ENCODE data around the gene CTSS.
"Not testable (repeated sequence)": the region's sequence is repeated elsewhere in the genome, so short reads cannot be mapped to it uniquely, and the experiment has no call there.

CTSS gene

DNA sequence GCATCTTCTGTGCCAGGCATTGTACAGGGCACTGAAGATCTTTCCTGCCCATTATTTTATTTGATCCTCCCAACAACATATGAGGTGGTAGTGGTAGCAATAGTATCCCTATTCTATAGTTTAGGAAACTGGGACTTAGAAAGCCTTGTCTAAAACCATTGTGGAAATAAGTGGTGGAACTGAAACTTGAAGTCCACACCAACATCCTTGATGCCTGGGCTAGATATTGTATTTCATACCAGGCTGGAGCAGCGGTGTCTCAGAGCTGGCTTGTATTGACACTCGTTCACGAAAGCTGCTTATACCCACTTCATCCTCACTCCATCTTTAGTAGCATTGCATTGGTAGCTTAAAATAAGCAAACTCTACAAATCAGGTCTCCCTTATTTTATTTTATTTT lies 9.7 kb upstream of the CTSS start:
- DNase-seq (ENCODE audit: low spot score): no peak

DNA sequence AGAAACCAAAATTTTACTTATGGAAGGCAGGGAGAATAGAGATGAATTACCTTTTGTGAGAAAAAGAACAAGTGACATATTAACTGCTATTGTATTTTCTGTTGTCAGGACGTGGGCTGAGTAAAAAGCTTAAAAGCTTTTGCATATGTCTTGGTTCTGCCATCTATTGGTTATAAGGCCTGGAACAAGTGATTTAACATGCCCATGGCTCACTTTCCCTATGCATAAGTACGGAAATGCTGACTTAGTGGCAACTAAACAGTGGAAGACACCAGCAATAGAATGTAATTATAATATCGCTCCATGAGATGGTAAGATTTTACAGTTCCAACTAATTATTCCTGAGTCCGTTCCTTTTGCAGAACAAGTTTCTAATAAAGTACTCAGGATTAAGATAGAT lies 6.7 kb upstream of the CTSS start:
- DNase-seq (ENCODE audit: low spot score): no peak

DNA sequence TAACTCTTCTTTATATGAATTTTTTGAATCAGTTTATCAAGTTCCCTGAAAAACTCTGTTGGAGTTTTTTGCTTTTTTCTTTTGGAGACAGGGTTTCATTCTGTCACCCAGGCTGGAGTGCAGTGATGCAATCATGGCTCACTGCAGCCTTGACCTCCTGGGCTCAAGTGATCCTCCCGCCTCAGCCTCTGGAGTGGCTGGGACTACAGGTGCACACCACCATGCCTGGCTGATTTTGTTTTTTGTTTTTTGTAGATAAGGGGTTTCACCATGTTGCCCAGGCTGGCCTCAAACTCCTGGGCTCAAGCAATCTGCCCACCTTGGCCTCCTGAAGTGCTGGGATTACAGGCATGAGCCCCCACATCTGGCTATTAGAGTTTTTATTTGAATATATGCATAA lies 2.1 kb upstream of the CTSS start:
- not testable (repeated sequence) for DNase-seq (ENCODE audit: low spot score)

DNA sequence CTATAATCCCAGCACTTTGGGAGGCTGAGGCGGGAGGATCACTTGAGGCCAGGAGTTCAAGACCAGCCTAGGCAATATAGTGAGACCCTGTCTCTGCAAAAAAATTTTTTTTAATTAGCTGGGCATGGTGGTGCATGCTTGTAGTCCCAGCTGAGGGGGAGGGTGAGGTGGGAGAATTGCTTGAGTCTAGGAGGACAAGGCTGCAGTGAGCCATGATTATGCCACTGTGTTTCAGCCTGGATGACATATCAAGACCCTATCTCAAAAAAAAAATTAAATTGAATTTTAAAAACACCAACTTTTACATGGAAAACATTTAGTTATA lies 361 bp upstream of the CTSS start:
- not testable (repeated sequence) for DNase-seq (ENCODE audit: low spot score)

DNA sequence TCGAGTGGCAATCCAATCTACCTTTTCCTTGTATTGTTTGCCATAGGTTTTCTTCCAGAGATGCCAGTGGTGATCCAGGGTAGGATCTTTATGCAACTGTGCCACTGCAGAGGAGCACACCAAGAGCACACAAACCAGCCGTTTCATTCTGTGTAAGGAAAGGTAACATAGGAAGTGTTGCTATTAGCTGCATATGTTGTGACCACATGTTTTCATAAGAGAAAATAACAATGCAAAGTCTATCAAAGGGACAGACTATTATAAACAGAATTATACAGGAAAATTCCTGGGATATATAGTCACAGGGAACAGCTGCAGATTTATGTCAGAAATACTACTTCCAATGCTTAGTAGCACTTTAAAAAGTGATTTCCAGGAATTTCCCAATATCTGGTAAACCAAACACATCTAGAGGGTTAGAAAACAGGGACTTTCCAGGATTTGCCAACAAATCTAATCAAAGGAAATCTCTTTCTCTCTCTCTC lies 919 bp downstream of the CTSS start:
- peak; percentile 56 for DNase-seq (ENCODE audit: low spot score)

DNA sequence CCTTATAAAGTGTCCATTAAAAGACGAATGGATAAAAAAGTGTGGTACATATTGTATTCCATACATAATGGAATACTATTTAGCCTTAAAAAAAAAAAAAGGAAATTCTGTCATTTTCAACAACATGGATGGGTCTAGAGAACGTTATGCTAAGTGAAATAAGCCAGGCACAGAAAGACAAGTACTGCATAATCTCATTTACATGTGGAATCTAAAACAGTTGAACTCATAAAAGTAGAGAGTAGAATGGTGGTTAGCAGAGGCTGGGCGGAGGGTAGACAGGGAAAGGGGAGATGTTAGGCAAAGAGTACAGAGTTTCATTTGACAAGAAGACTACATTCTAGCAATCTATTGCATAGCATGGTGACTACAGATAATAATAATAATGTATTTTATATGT lies 2.6 kb downstream of the CTSS start:
- no peak for DNase-seq (ENCODE audit: low spot score)

DNA sequence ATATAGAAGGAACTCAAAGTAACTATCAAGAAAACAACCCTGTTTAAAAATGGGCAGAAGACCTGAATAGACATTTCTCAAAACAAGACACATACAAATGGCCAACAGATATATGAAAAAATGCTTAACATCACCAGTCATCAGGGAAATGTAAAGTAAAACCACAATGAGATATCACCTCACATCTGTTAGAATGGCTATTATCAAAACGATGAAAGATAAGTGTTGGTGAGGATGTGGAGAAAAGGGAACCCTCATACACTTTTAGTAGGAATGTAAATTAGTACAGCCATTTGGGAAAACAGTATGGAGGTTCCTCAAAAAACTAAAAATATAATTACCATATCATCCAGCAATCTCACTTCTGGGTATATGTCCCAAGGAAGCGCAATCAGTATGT lies 3.0 kb downstream of the CTSS start:
- no peak for DNase-seq (ENCODE audit: low spot score)

DNA sequence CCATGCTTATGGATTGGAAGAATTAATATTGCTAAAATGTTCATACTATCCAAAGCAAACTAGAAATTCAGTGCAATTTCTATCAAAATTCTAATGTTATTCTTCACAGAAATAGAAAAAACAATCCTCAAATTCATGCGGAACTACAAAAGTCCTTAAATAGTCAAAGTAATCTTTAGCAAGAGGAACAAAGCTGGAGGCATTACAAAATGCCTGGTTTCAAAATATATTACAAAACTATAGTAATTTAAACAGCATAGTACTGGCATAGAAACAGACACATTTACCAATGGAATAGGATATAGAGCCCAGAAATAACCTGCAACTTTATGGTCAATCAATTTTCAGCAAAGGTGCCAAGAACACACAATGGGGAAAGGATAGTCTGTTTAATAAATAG lies 3.8 kb downstream of the CTSS start:
- DNase-seq (ENCODE audit: low spot score): no peak

DNA sequence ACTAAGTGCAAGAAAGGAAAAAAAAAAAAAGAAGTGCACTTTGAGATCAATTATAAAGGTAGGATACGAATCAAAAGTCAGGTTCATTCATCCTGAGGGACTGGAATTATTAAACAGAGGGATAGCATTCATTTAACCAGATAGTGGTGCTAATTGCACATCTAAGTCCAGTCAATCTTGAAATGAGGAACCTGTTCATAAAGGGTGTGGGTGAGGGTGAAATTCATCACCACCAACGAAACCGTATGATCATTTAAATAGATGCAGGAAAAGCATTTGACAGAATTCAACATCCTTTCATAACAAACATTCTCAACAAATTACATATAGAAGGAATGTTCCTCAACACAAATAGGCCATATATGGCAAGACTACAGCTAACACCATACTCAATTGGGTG lies 5.6 kb downstream of the CTSS start:
- no peak for DNase-seq (ENCODE audit: low spot score)

DNA sequence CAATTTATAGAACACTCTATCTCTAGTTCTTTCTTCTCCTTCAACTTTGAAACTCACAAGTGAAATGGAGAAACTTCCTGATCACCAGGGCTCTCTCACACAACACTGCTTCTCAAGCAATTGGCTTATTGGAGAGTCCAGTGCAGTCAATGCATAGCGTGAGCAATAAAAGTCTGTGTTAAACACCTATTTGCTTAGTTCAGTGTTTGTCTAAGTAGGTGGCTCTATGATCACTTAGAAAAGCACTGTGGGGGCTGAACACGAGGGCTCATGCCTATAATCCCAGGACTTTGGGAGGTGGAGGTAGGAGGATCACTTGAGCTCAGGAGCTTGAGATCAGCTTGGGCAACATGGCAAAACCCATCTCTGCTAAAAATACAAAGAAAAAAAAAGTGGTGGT lies 12.2 kb downstream of the CTSS start:
- no peak for DNase-seq (ENCODE audit: low spot score)

DNA sequence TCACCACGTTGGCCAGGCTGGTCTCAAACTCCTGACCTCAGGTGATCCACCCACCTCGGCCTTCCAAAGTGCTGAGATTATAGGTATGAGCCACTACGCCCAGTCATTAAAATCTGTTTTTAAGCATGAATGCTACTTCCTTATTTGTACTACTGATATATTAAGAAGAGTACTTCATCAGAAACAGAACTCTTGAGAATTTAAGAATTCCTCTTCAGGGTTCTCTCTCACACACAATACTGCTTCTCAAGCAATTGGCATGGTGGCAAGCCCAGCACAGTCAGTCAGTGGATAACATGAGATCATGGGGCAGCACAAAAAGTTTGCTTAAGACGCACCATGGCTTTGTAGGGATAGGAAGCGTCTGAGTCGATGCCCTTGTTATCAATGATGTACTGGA lies 14.1 kb downstream of the CTSS start:
- DNase-seq (ENCODE audit: low spot score): no peak

DNA sequence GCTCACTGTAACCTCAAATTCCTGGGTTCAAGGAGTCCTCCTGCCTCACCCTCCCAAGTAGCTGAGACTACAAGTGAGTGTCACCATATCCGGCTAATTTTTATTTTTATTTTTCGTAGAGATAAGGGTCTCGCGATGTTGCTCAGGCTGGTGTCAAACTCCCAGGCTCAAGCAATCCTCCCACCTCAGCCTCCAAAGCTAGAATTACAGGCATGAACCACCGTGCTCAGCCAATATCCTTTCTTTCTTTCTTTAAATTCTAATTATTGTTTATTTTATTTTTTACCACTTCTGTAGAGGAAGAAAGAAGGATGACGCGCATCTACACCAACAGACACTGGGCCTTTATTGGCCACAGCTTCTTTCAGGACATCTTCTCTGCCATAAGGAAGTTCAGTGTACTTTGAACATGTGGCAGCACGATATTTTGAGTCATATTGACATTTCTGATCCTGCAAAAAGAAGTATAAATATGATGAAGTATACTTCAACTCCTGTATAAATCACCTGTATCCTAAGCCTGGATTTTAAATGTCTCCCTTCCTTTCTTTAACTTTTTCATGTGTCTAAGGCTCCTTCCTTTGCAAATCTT lies 15.8 kb downstream of the CTSS start:
- no peak for DNase-seq (ENCODE audit: low spot score)

DNA sequence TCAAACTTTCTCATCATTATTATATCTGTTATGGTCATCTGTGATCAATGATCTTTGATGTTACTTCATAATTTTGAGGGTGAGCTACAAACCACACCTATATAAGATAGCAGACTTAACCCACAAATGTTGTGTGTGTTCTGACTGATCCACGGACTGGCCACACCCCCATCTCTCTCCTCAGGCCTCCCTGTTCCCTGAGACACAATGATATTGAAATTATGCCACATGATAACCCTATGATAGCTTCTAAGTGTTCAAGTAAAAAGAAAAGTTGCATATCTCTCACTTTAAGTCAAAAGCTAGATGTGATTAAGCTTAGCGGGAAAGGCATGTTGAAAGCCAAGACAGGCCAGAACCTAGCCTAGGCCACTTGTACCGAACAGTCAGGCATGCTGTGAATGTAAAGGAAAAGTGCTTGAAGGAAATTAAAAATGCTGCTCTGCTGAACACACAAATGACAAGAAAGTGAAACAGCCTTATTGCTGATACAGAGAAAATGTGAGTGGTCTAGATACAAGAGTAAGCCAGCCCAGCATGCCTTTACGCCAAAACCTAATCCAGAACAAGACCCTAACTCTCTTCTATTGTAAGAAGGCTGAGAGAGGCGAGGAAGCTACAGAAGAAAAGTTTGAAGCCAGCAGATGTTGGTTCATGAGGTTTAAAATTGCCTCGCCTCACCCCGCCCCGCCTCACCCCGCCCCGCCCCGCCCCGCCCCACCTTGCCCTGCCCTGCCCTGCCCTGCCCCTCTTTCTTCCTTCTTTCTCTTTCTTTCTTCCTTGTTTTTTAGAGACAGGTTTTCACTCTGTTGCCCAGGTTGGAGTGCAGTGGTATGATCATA lies 16.5 kb downstream of the CTSS start:
- DNase-seq (ENCODE audit: low spot score): no peak

DNA sequence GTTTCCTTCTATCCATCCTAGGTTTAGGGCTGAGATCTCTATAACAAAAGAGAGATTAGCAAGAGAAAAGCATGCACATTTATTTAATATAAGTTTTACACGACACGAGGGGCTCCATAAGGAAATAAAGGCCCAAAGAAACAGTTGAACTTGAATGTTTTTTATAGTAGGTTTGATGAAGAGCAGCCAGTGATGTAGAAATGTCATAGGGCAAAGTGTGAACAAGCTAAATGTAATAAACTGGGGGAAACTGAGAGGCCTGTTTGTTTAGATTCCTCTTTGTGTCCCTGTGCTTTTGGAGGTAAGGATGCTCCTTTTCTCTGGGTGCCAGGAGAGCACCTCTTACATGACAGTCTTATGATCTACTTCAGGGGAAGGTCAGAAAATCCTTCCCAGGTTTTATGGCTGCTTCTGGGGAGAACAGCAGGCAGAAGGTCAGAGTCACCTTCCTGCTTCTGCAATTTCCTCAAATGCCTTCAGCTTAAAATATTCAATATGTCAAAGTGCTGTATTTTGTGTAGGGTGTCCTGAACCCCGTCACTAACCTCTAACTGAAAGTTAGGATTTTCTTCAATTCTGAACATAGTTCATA lies 35.4 kb downstream of the CTSS start:
- DNase-seq (ENCODE audit: low spot score): no peak

DNA sequence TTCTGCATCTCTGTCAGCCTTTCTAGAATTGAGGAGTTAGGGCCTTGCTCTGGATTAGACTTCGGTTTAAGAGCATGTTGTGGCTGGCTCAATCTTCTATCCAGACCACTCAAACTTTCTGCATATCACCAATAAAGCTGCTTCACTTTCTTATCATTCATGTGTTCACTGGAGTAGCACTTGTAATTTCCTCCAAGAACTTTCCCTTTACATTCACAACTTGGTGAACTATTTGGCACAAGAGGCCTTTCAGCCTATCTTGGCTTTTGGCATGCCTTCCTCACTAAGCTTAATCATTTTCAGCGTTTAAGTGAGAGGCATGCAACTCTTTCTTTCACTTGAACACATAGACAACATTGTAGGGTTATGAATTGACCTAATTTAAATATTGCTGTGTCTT lies 41.2 kb downstream of the CTSS start:
- DNase-seq (ENCODE audit: low spot score): no peak

DNA sequence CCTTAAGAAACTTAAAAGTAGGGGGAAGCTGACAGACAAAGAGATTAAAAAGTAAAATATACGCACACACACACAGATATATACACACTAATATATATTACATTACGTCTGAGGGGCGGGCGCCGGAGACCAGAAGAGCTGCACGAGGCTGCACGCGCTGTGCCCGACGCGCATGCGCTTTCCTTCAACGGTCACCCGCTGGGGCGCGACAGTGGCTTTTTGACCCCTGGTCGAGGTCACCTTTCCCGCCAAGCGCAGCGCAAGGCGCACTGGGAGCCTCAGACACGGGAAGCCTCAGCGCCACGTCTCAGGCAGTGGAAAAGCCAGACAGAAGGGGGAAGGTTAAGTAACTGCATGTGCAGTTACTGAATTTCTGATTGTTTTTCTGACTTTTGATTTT lies 44.9 kb downstream of the CTSS start, which contains the start of gene HORMAD1:
Gene HORMAD1, minus strand, starts transcription at position 193 of the 400 bp plus-strand sequence. CDS start 1,390 bp downstream, outside the sequence.
- no peak for DNase-seq (ENCODE audit: low spot score)

DNA sequence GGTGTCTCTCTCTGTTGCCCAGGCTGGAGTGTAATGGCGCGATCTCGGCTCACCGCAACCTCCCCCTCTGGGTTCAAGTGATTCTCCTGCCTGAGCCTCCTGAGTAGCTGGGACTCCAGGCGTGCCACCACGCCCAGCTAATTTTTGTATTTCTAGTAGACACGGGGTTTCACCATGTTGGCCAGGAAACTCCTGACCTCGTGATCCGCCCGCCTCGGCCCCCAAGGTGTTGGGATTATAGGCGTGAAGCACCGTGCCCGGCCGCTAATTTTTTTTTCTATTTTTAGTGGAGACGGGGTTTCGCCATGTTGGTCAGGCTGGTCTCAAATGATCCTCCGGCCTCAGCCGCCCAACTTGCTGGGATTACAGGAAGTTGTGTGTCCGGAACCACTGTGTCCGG lies 45.5 kb downstream of the CTSS start:
- DNase-seq (ENCODE audit: low spot score): no peak

DNA sequence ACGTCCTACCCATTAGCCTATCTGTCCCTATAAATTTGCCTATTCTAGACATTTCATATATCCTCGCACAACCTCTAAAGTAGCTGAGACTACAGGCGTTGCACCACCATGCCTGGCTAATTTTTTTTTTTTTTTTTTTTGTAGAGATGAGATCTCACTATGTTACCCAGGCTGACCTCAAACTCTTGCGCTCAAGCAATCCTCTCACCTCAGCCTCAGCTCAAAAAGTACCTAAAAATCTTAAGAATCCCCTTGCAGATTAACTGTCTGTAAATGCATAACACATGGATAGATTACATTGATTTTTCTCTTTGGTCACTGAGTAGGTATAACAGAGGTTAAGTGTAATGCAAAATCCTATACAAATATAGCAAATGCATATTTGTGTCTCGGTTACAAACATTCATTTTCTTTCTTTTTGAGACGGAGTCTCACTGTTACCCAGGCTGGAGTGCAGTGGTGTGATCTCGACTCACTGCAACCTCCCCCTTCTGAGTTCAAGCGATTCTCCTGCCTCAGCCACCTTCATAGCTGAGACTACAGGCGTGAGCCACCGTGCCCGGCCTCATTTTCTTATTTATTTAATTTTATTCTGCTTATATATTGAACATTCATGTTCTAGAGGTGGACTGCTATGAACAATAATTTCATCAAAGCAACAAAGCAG lies 47.2 kb downstream of the CTSS start:
- no peak for DNase-seq (ENCODE audit: low spot score)

DNA sequence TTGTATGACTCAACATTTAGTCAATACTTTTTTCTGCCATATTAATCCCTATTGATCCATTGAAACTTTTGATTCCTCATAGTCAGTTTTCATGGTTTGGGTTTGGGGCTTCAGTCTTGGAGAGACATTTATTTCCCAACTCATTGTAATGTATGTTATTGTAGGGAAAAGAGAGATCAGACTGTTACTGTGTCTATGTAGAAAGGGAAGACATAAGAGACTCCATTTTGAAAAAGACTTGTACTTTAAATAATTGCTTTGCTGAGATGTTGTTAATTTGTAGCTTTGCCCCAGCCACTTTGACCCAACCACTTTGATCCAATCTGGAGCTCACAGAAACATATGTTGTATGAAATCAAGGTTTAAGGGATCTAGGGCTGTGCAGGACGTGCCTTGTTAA lies 56.5 kb downstream of the CTSS start:
- DNase-seq (ENCODE audit: low spot score): not testable (repeated sequence)

DNA sequence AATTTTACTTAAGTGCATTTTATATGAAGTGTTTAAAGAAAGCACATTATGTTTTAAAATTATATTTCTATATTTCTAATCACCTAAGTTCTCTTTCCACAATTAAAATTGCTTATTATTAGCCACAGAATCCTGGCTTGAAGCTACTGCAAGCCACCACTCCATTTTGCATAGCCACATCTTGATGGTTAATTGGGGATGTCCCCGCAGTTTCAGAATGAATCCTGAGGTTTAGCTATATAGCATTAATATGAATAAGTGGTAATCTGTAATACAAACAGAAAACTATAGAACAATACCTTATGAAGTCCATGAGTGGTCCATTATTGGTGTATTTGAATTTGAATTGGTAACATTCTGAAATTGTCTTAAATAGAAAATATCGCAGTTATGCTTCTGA lies 57.0 kb downstream of the CTSS start:
- no peak for DNase-seq (ENCODE audit: low spot score)

DNA sequence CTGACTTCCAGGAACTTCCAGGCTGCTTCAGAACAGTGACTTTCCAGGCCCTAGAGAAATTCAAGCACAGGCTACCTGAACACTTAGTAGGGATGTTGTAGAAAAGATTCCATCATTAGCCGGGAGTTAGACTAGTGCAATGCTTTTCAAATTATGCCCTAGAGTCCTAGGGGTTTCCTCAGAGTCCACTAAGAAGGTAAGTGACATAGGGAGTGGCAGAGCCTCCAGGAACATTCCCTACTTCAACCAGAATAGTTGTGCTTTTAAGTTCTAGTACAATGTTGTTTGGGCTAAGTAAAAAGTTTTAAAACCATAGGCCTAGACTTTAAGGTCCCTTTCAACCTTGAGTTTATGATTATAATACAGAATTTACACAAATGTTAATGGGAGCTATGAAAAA lies 59.5 kb downstream of the CTSS start:
- no peak for DNase-seq (ENCODE audit: low spot score)

DNA sequence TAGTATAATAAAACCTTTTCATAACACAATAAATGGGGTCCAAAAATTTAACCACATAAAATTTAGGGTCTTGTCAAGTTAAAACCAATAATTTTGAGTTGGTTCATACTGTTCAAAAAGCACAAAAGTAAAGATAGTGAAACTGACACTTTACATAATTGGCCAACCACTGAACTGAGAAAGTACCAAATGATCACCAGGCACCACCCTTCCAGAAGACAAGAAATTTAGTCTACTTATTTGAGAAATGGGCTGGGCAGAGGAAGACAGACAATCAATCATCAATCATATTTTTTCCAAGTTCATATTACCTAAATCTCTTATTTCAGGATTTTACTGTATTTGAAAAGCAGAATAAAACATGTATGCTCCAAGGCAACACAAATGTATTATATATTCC lies 62.2 kb downstream of the CTSS start:
- no peak for DNase-seq (ENCODE audit: low spot score)
